Osteoblast (primary cell): ENCODE data around the gene PSAPL1. TPM values are rescaled to one million over a fixed set of nuclear protein-coding genes. Genes with fewer than 3 reads are reported as not detected.

Experiments used
- DNase-seq: peaks from one replicate; pipeline ENCODE4 v3.0.0; 2011; ENCODE audit warnings: low spot score, mixed read lengths; ENCODE audit not compliant: insufficient read length; ENCODE audit errors: missing footprints
- H2AFZ ChIP-seq: 2 replicates; pipeline ENCODE4 v1.6.0; 2011; ENCODE audit warnings: mild to moderate bottlenecking, low read length
- H3K27ac ChIP-seq: 2 replicates; pipeline ENCODE4 v1.5.1; 2011; ENCODE audit warnings: mild to moderate bottlenecking, low read depth, low read length, moderate library complexity
- H3K27me3 ChIP-seq: 2 replicates; pipeline ENCODE4 v1.6.0; 2012; ENCODE audit warnings: mild to moderate bottlenecking, control low read depth, inconsistent platforms, low read length, moderate library complexity; ENCODE audit not compliant: insufficient read depth
- H3K36me3 ChIP-seq: 2 replicates; pipeline ENCODE4 v1.5.1; 2011; ENCODE audit warnings: mild to moderate bottlenecking, low read length, control low read depth, moderate library complexity; ENCODE audit not compliant: insufficient read depth
- H3K4me1 ChIP-seq: 2 replicates; pipeline ENCODE4 v1.5.1; 2011; ENCODE audit warnings: mild to moderate bottlenecking, low read length, control low read depth, moderate library complexity; ENCODE audit not compliant: insufficient read depth
- H3K4me2 ChIP-seq: 2 replicates; pipeline ENCODE4 v1.6.0; 2011; ENCODE audit warnings: mild to moderate bottlenecking, low read length; ENCODE audit not compliant: insufficient read depth
- H3K4me3 ChIP-seq: fragments of 200-600 bp; sonication (generic); 3 replicates; pipeline ENCODE4 v1.5.1; 2012; ENCODE audit warnings: mild to moderate bottlenecking, low read length, inconsistent platforms; ENCODE audit not compliant: insufficient read depth
- H3K79me2 ChIP-seq: 2 replicates; pipeline ENCODE4 v1.6.0; 2012; ENCODE audit warnings: mild to moderate bottlenecking, low read length, control low read depth, inconsistent platforms; ENCODE audit not compliant: insufficient read depth
- H3K9me3 ChIP-seq: 2 replicates; pipeline ENCODE4 v1.5.1; 2011; ENCODE audit warnings: low read depth, low read length, control low read depth
- H4K20me1 ChIP-seq: 2 replicates; pipeline ENCODE4 v1.6.0; 2012; ENCODE audit warnings: mild to moderate bottlenecking, low read length, control low read depth; ENCODE audit not compliant: insufficient read depth
- total RNA-seq: library from RNA; depleted of rRNA; stranded (reverse); fragments of >200 nt; gene quantifications from 2 replicates; pipeline ENCODE4 v1.2.3, GENCODE V29; 2012
- TF ChIP-seq, protein P1 (sequence below): IDR thresholded peaks from 2 replicates; pipeline ENCODE4 v1.5.1; 2011; ENCODE audit warnings: mild to moderate bottlenecking, low read depth, low read length, moderate library complexity; ENCODE audit errors: extremely low read depth

PSAPL1 gene
- total RNA-seq, 1 donor = not detected

GRCh38 chr4:7420661-7421040 is 14.1 kb downstream of the PSAPL1 start:
- Histone ChIP-seq H4K20me1 (no peaks in the 10 kb centered on the region), H3K4me2 (no peak overlapping the region), H3K36me3 (no peaks in the 10 kb centered on the region), H3K9me3 (peaks cover 4% of the 10 kb centered on the region), H2AFZ (no peak overlapping the region), H3K4me3 (no peak overlapping the region), H3K79me2 (no peaks in the 10 kb centered on the region), H3K27me3 (no peaks in the 10 kb centered on the region), H3K4me1 (no peaks in the 10 kb centered on the region), H3K27ac (no peak overlapping the region)
- no peak for DNase-seq
- TF ChIP-seq, protein P1, sequence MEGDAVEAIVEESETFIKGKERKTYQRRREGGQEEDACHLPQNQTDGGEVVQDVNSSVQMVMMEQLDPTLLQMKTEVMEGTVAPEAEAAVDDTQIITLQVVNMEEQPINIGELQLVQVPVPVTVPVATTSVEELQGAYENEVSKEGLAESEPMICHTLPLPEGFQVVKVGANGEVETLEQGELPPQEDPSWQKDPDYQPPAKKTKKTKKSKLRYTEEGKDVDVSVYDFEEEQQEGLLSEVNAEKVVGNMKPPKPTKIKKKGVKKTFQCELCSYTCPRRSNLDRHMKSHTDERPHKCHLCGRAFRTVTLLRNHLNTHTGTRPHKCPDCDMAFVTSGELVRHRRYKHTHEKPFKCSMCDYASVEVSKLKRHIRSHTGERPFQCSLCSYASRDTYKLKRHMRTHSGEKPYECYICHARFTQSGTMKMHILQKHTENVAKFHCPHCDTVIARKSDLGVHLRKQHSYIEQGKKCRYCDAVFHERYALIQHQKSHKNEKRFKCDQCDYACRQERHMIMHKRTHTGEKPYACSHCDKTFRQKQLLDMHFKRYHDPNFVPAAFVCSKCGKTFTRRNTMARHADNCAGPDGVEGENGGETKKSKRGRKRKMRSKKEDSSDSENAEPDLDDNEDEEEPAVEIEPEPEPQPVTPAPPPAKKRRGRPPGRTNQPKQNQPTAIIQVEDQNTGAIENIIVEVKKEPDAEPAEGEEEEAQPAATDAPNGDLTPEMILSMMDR = no peak

- no peaks in the 10 kb centered on the region for H4K20me1 ChIP-seq
- H3K27ac ChIP-seq = no peak overlapping the region
- H2AFZ ChIP-seq = no peak overlapping the region
- H3K27me3 ChIP-seq = no peaks in the 10 kb centered on the region
- no peaks in the 10 kb centered on the region for H3K36me3 ChIP-seq
- peak; percentile 46 for DNase-seq
- no peak overlapping the region for H3K4me2 ChIP-seq
- no peak overlapping the region for H3K4me3 ChIP-seq
- no peaks in the 10 kb centered on the region for H3K4me1 ChIP-seq
- H3K9me3 ChIP-seq = peaks cover 4% of the 10 kb centered on the region
- no peaks in the 10 kb centered on the region for H3K79me2 ChIP-seq
- TF ChIP-seq, protein P1 = no peak
Measured at GRCh38 chr4:7419961-7420660, 14.6 kb downstream of the PSAPL1 start.

DNA sequence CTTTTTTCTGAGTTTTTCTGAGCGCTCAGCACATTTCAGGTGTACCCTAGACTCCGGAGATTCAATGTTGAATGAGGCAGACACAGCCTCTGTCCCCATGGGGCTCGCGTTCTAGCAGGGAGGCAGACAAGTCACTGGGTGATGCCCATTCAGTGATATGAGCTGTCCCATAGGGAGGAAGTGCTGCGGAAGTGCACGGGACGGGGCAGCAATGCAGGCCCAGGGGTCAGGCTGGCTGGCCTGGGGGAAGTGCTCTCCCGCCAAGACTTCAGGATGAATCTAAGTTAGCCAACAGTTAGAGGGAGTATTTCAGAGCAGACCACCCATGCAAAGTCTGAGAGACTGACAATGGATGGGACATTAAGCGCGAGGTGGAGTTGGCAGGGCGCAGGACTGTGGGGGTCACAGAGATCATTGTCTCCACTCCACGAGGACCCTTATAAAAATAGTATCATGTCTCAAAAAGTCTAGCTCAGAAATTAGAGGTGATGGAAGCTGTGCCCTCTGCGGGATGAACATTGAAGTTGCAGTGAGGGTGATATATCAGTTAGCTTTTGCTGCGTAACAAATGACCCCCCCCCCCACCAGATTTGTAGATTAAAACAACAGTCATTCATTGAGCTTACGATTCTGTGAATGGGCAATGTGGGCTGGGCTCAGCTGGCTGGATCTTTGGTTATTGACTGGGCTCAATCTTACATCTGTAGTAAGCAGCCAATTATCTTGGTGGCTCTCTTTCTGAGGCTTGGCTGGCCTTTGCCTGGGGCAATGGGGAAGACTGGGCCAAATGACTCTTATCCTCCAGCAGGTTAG is 16.4 kb downstream of the PSAPL1 start:
- H3K36me3 ChIP-seq = no peaks in the 10 kb centered on the region
- no peaks in the 10 kb centered on the region for H4K20me1 ChIP-seq
- DNase-seq = peak; percentile 78
- no peak overlapping the region for H3K4me3 ChIP-seq
- TF ChIP-seq, protein P1 = no peak
- H3K9me3 ChIP-seq = peaks cover 4% of the 10 kb centered on the region
- no peaks in the 10 kb centered on the region for H3K4me1 ChIP-seq
- no peak overlapping the region for H3K27ac ChIP-seq
- no peaks in the 10 kb centered on the region for H3K79me2 ChIP-seq
- peaks cover 4% of the 10 kb centered on the region for H3K27me3 ChIP-seq
- H2AFZ ChIP-seq = no peak overlapping the region
- H3K4me2 ChIP-seq = no peak overlapping the region

GRCh38 chr4:7417639-7418038 is 17.1 kb downstream of the PSAPL1 start:
- H3K36me3 ChIP-seq = no peaks in the 10 kb centered on the region
- no peak overlapping the region for H3K4me3 ChIP-seq
- H2AFZ ChIP-seq = no peak overlapping the region
- H3K4me2 ChIP-seq = no peak overlapping the region
- H4K20me1 ChIP-seq = no peaks in the 10 kb centered on the region
- TF ChIP-seq, protein P1 = no peak
- peak; percentile 66 for DNase-seq
- H3K27ac ChIP-seq = no peak overlapping the region
- no peaks in the 10 kb centered on the region for H3K4me1 ChIP-seq
- H3K27me3 ChIP-seq = peaks cover 7% of the 10 kb centered on the region
- no peaks in the 10 kb centered on the region for H3K79me2 ChIP-seq
- H3K9me3 ChIP-seq = peaks cover 4% of the 10 kb centered on the region
